Activated naive CD4-positive, alpha-beta T cell treated with anti-CD3 and anti-CD28 coated beads, Interleukin-2, amount 50 U/mL, for 16 hours (primary cell): ENCODE results near the gene SLC9A2.

Source experiments
- DNase-seq: peaks from one replicate; pipeline ENCODE4 v3.0.0-alpha.2; 2020

The SLC9A2 gene

DNA sequence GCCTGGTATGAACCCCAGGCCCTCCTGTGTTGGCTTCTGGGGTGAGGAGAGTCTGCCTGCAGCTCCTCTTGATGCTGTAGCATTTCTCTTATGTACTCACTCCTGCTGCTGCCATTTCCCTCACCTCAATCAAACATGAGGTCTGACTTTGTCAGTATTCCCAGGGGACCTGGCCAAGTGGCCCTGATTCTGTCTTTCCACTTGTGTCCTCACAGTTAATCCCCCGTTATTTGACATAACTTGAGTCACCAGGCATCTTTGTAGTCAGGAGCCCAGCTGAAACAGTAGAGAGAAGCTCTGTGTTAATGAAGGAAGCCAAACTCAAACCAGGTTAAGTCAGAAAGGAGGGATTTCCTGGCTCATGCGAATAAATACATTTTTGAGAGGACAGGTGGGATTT lies 55.0 kb downstream of the SLC9A2 start:
- no peak for DNase-seq

DNA sequence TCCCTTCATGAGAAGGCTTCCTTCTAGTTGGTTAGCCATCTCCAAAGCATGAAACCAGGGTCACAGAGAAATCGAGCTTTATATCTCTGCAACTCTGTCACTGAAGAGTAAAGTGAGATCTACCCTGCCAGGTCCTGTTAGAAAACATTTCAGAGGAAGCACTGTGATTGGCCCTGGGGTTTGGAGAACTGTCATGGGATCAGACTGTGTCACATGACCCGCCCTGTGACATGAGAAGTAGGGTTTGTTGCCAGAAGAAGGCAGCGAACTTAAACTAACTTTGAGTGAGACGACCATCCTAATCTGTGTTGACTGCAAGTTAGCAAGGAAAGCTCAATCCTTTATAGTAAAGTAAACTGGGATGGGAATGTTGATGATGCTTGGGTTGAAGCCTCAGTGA lies 55.5 kb downstream of the SLC9A2 start:
- DNase-seq = no peak

DNA sequence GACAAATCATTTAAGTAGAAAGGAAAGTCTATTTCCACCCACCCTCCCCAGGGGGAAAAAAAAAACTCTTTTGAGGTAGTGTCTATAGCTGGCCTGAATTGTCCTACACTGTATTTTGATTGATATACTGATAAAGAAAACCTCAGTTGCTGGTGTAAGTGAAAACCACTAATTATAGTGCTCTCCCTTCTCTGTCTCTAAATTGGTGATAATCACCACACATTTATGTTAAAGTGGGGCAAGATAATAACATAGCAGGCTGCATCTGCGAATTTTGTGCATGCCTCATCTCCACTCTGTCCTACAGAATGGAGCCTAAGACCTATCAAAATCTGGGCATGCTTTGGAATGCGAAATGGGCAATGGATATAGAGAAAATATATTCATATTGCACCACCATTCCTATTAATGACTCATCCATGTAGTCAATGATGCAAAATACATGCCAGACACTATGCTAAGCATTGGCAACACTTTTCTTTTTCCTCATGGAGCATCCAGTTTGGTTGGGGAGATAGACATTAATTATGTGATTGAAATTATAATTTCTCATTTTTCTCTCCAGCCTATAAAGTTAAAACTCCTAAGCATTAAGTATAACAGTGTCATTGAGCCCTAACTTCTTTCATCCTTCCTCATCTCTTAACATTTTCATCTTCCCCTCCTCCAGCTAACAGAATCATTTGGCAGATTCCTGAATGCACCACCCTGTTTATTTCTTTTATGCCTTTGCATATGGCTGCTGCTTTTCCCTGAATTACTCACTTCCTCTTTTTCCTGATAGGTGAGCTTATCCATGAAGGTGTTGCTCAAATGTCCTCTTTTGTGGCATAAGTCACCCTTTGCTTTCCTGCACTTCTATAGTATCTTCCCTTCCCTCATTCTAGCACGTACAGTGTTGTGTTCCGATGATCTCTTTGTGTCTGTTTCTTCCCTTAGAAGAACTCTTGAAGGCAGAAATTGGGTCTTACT lies 58.2 kb downstream of the SLC9A2 start:
- DNase-seq = no peak

DNA sequence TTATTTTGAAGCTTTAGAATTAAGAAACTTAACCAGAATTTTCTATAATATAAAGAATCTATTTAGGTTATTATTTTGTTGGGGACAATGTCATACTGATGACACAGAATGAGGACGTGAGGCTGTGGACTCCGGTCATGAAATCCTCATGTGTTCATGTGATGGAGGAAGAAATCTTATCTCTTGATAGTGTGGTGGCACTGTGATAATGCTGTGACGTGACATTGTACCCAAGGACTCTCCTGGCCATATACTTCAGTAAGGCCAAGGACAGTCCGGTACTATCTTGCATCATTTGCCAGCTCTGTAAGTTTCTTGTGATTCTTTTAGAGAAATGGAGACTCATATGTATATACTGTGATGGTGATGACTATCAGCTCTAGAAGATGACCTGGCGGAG lies 59.1 kb downstream of the SLC9A2 start:
- no peak for DNase-seq

DNA sequence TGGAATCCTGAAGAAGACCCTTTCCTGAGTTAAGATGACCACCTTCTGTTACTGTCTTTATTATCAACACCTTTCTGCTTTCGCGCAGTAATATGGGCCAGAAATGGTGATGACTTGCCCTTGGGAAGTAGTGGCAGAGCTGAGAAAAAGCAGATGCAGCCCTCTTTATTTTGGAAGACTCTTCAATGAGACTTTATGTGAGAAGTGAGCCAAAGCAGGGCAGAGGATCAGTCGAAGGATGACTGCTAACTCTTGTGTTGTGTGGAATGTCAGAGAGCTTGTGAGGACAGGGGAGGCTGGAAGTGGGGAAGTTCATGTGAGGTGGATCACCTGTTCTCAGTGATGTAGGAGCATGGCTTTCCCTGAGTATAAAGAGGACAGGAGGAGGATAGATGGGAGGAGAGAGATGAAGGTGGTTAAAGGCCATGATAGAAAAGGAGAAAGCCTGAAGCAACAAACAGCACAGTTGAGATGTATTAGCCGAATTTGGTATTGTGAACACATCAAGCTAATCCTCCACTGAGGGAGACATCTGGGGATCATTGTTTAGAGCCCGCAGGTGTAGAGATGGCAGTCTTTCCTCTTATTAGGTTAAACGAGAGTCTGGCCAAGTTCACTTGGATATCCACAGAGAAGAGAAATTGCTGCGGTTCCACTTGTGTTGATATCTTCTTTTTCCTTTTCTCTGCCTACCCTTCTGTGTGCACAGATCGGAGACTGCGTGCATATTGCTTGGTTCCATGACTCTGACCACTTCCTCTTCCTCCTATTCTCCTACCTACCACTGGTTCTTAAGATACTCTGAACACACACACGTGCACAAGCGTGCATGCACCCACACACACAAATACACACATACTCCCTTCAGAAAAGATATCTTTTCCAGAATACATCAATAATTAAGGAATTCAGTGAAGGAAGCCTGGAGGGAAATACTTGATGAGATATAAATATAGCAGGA lies 67.4 kb downstream of the SLC9A2 start:
- DNase-seq = no peak

DNA sequence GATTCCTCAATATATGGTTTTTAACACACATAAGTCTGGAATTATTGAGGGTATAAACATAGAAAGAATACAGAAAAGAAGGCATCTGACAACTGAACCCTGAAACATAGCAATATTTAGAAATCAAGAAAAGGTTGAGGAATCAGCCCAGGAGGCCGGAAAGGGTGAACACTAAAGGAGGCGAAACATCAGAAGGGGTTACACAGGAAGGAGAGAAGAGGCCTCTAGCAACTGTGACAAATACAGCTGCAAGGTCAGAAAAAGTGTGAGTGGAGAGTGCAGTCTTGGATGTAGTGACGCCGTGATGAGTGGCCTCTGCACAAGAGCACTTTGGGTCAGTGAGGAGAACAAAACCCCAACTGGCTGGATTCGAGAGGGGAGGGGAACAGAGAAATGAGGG lies 70.7 kb downstream of the SLC9A2 start:
- no peak for DNase-seq

DNA sequence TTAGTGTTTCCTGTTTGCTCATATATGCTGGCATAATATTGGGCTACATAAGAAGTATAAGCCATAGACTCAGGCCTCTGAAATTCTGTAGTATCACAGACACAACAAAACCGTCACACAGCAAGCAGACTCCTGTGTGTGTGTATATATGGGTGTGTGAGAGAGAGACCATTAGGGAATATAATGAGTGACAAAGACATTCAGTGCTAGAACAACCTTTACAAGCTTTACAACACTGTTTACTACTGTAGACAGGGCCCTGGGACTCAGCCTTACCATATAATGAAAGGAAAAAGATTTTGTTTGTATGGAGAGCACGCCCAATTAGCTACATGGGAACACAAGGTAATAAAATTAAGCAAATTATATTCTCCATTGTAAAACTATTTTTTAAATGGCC lies 77.1 kb downstream of the SLC9A2 start:
- no peak for DNase-seq

DNA sequence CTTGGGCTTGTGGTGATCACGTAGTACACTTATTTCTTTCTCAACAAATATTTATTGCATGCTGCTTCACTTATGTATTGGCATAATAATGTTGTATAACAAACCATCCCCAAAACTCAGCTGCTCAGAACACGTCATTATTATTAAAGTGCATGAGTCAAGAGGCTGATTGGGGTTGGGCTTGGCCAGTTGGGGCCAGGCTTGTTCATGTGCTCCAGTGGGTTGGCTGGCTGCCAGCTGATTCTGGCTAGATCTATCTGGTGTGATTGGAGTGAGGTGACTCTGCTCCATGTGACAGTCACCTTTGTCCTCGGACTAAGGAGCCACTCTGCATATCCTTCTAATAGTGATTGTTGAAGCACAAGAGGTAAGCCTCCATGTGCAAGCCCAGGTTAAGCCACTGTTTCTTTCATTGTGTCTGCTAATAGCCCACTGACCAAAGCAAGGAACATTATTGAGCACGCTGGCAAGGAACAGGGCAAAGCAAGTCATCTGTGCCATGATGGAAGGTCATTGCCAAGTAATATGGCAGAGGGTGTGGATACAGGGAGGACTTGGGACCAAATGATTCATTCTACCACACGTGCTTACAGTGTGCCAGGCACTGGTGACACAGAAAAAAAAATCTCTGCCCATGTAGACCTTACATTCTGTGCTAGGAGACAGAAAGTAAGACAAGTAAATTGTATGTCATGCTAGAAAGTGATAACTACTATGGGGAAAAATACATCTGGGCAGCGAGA lies 79.2 kb downstream of the SLC9A2 start:
- no peak for DNase-seq

DNA sequence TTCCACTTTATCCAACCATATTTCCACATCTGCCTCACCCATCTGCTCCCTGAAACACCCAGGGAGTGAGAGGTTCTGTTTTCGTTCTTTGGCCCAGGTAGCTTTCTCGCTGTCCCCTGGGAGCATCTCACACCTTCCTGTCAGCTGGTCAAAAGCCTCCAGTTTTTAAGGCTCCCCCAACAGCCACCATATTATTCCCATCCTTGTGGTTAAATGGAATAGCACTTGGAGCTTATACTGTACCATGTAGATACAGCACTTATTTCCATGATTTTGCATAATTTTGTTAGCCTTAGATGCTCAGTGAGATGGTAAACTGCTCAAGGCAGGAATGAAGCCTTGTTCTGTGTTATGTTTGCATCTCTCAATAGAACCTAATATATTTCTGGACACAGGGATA lies 84.0 kb downstream of the SLC9A2 start:
- DNase-seq = no peak

DNA sequence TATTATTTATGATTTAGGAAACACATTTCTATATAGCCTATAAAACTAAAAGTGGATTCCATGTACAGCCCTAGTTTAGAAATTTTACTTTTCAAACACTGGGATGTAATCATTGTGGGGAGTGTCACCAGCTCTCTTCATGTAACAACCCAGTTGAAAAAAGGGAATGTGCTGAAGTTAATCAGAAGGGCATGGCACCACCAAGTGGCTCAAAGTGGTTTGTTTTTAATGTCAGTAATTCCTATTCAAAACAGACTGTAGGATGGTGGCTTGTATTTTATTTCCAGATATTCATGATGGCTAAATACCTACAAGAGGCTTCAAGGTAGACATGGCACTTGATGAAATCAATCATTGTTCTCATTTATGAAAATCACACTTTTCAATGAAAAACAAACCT lies 84.4 kb downstream of the SLC9A2 start:
- peak; percentile 16 for DNase-seq

DNA sequence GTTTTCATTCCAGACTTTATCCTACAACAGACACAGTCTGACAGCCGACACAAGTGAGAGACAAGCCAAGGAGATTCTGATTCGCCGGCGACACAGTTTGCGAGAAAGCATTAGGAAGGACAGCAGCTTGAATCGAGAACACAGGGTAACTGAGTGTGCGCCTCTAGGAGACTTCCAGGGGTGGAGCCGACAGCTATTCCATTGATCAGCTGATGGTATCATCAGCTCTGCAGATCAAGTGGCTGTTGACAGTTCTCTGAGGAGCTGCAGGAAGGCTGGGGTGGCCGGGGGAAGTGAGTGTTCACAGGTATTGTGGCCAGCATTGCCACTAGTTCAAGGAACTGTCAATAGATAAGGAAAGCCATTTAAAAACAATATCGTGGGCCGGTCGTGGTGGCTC lies 85.2 kb downstream of the SLC9A2 start:
- no peak for DNase-seq

DNA sequence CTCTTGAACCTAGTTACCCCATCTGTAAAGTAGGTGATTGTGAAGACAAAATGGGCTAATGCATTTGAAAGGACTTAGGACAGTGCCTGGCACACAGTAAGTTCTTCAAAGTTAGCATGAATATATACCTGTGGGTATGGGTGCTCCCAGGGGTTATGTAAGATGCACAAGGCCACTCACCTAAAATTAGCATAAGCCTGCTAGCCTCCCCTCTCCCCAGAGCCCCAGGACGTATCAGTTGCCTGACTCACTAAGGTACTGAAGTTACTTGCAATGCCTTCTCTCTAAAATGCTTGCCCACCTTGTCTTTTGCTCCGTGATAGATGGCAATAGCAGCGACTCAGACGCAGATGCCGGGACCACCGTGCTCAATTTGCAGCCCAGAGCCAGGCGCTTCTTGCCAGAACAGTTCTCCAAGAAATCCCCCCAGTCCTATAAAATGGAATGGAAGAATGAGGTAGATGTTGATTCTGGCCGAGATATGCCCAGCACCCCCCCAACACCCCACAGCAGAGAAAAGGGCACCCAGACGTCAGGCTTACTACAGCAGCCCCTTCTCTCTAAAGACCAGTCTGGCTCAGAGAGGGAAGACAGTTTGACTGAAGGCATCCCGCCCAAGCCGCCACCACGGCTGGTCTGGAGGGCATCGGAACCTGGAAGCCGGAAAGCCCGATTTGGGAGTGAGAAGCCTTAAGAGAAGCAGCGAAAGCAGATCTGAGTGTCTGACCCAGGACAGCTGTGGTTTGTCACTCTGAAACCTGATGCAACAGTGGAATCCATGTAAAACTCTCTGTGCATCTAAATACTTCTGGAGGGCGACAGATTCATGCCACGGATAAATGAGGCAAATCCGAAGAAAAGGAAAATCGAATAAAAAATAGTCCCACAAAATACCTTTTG lies 88.7 kb downstream of the SLC9A2 start:
- no peak for DNase-seq

DNA sequence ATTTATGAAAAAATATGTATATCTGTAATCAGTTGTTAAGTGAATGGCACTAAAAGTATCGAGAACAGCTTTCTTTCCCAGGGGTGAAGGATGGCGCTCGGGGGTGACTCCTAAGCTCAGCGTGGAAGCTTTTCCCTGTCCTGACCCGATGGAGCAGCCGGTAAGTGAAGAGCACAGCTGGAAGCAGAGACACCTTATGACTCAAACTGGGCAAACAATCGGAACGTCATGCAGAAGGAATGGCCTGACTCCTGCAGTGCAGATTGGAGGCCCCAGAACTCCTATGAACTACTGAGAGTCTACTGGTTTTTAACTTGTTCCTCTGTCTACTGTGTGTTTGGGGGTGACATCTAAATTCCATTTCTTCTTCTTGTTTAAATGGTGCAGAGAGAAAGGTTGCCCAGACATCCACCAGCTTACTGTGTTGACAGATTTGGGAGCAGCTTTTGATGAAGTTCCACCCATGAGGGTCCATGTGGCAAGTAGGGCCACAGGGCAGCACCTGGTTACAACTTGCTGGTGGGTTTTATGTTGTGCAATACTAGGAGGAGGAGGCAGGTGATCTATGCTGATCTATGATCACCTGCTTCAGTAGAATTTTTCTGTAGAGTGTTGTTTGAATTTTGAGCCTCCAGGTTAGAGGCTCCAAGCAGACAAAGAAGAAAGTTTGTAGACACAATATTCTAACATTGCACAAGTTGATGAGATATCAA lies 89.7 kb downstream of the SLC9A2 start:
- no peak for DNase-seq

DNA sequence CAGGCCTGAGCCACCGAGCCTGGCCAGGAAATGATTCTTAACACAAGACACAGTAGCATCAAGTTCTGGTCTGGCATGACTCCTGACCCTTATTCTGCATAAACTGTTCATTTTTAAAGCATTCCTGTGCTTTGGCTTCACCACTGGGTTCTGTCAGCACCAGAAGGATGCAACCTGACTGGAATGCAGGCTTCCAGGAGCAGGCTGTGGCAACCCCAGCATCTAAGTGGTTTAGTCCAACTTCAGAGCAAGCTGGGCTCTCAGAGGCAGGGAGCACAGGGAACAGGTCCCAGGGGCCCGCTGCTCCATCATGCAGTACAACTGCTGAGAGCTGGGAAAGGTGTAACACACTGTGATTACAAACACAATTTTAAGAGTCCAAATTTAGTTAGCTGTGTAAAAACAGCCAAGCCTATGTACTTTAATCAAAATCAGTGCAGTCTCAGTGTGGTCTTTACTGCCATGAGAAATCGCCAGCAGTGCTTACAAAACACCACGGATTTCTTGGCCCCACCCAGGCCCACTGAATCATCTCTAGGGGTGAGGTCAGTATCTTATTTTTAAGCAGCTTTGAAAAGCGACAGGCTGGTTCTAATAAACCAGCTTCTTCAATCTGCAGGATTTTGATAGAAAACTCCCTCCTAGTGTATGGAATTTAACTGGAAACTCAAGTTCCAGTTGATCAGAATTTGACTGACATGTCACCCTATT lies 98.1 kb downstream of the SLC9A2 start:
- no peak for DNase-seq

DNA sequence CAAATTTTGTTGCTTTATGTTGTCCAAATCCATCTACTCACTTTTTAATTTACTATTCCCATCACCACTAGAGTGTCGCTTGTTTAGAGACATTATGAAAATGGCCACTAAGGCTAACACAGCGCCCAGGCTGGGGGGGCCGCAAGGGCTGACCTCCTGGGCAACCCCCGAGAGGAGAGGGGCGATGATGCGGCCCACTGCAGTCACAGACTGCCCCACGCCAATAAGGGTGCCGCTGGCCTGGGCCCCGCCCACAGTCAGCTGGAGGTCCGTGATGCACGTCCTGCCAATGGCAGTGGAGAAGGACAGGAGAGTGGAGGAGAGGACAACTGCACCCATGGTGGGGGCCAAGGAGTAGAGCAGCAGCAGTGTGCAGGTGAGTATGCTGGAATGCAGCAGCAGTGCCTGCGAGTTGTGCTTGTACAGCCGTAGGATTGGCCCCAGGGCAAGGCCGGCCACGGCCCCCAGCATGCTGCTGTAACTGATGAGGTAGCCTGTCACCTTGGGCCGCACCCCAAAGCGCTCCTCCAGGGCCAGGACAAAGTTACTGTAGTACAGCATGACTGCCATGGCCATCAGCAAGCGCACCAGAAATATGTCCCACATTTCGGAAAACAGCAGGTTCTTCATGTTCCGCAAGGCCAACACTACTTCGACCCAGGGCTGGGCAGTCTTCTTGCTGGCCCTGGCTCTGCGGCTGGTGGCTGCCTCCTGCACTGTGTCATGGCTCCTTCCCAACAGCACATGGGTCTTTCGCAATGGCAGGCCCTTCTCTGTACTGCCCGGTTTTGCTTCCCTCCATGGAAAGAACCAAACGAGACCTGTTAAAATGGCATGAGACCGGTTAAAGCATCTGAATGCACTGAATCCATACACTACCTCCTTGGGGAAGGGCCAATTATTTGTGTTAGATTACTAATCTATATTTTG lies 99.3 kb downstream of the SLC9A2 start:
- no peak for DNase-seq

DNA sequence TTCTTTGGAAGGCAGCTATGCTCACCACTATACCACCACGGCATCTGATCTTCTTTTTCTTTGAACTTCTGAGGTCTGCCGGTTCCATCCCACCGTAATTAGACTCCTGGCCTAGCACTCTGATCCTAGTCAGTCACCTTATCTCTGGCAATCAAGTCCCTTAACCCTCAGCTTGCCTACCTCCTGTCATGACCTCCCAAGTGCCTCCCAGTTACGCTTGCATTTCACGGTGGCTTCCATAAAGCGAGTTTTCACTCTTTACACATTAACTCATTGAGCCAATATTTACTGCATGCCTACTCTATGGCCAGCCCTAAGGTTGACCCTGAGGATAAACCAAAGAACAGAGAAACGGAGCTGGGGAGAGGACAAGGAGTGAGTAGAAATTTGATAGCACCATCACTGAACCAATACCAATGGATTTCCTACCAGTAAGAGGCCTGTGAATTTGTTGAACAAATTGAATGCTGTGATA lies 104.7 kb downstream of the SLC9A2 start:
- no peak for DNase-seq

DNA sequence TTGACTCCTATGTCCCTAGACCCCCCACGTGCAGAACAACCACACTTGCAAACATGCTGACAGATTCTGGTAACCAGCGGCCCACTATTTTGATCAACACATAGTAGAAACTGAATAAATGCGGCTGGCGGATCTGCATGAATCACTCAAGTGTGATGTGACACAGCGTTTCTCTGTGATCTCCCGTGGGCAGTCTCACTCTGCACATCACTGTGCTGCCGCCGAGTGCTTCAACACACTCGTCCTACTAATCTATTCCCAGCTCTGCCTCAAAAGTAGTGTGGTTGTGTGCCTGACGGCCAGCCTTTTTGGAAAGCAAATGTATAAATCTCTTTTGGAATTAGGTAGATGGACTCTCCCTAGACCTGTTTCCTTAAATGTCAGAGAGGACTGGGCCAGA lies 105.2 kb downstream of the SLC9A2 start:
- no peak for DNase-seq

DNA sequence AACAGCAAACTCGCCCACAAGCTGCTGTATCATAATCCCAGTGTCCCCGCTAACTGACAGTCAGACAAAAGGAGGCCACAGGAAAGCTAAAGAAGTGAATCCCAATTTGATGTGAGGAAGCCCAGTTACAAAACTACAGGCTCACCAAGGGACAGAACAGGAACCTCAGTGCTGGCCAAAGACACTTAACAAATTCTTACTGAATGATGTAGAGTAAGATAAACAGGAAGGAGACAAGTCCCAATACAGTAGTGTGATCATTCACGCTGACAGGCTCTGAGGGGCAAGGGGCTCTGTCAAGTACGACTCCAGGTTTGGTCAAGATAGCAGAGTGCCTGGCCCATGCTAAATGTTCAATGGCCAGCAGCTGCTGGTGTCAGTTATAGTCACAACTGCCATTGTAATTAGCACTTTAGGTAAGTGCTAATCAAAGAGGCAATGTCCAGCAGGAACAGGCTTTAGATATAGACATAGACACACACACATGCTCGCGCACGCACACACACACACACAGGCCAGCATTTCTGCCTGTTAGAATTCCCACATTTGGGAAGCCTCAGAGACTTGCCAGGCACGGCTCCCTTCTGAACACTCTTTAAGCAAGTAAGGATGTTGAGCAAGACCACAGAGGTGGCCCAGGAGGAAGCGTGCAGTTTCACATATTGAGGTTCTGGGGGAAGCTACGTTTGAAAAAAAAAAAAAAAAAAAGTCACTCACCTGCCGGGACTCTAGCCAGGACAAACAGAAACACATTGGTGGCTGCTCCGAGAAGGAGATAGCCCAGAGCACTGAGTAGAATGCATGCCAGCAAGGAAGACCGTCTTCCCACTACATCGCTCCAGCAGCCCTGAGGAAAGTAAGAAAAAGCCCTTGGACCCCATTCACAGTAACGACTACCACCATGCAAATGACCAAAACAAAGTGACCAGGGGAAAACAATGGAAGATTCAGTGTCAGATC lies 107.1 kb downstream of the SLC9A2 start:
- DNase-seq = no peak
